ENCODE results near the gene RPTN. TPM values are rescaled to one million over a fixed set of nuclear protein-coding genes. Genes with fewer than 3 reads are reported as not detected.
A peak's percentile ranks its signal among the peaks of the same experiment; 100 is the strongest.

RPTN gene
- total RNA-seq, 1 experiment from 2014 or later, result not detected

- intact Hi-C loops (cut with micrococcal nuclease; ENCODE audit: unreplicated experiment), result no loop called here
- Histone ChIP-seq H3K4me1 (replicated peaks; ENCODE audit: insufficient read depth) (peaks cover 5% of the 10 kb centered on the region; the same call in 1 of the 2 replicates), H3K36me3 (ENCODE audit: low read depth) (no peaks in the 10 kb centered on the region), H3K4me3 (no peak within 1 kb of the TSS), H3F3A (ENCODE audit: insufficient read depth, low read depth) (peaks cover 12% of the 10 kb centered on the region; the same call in 1 of the 2 replicates), H2AFZ (no peak within 1 kb of the TSS), H4K20me1 (ENCODE audit: insufficient read depth) (no peaks in the 10 kb centered on the region), H3K9me3 (ENCODE audit: insufficient read depth, low read depth) (no peaks in the 10 kb centered on the region; the same call in 1 of the 2 replicates), H3K9me2 (ENCODE audit: insufficient read depth) (0 out of 2 replicates have a peak, but pooled peaks cover 4% of the 10 kb centered on the region), H3K27me3 (ENCODE audit: insufficient read depth, low read depth) (peaks cover 41% of the 10 kb centered on the region), H3K4me2 (no peak within 1 kb of the TSS), H3K79me2 (ENCODE audit: low read depth) (no peaks in the 10 kb centered on the region), H3K27ac (no peak within 1 kb of the TSS)
- BruUV-seq (replicated peaks), result no TSS peak
- POLR2A ChIA-PET (ENCODE audit: unreplicated experiment), result no interaction called here
- TF ChIP-seq EZH2 (IDR thresholded peaks at IDR 0.05; ENCODE audit: low read depth) (no peak), CTCF (conservative IDR thresholded peaks at IDR 0.05) (no peak)
- CTCF ChIA-PET, result no interaction called here
- DNase-seq, result no peak
These were observed 43.7 kb downstream of the RPTN start, which contains the start of gene TCHH for GRCh38 chr1:152115344-152115743. Gene TCHH, minus strand, starts transcription at chr1:152115444. Its CDS starts 1,364 bp downstream, at chr1:152114080.

- ChIA-PET POLR2A (ENCODE audit: unreplicated experiment) (no interaction called here), CTCF (no interaction called here)
- intact Hi-C loops (cut with micrococcal nuclease; ENCODE audit: unreplicated experiment), result no loop called here
- H3K36me3 ChIP-seq (ENCODE audit: low read depth), result no peaks in the 10 kb centered on the region
- peaks cover 5% of the 10 kb centered on the region for H3K9me3 ChIP-seq (ENCODE audit: insufficient read depth, low read depth)
- H3K9me2 ChIP-seq (ENCODE audit: insufficient read depth), result 0 out of 2 replicates have a peak, but pooled peaks cover 4% of the 10 kb centered on the region
- H3K4me1 ChIP-seq (replicated peaks; ENCODE audit: insufficient read depth), result peaks cover 15% of the 10 kb centered on the region; the same call in 1 of the 2 replicates
- no peak for TF ChIP-seq EZH2 (IDR thresholded peaks at IDR 0.05; ENCODE audit: low read depth)
- TF ChIP-seq CTCF (conservative IDR thresholded peaks at IDR 0.05), result no peak
- no peaks in the 10 kb centered on the region for H4K20me1 ChIP-seq (ENCODE audit: insufficient read depth)
- peaks cover 55% of the 10 kb centered on the region for H3K27me3 ChIP-seq (ENCODE audit: insufficient read depth, low read depth)
- H3K4me3 ChIP-seq, result no peak overlapping the region
- no peak for DNase-seq
- BruUV-seq (replicated peaks), result no TSS peak
- H2AFZ ChIP-seq, result no peak overlapping the region
- no peak overlapping the region for H3K27ac ChIP-seq
- H3F3A ChIP-seq (ENCODE audit: insufficient read depth, low read depth), result peaks cover 15% of the 10 kb centered on the region; the same call in 1 of the 2 replicates
- H3K4me2 ChIP-seq, result no peak overlapping the region
- H3K79me2 ChIP-seq (ENCODE audit: low read depth), result no peaks in the 10 kb centered on the region
These were observed 46.1 kb downstream of the RPTN start for GRCh38 chr1:152112885-152113432.

- H2AFZ ChIP-seq, result no peak overlapping the region
- H3K27ac ChIP-seq, result no peak overlapping the region
- peak overlapping the region; percentile 100 for H3K4me2 ChIP-seq
- H3K79me2 ChIP-seq (ENCODE audit: low read depth), result no peaks in the 10 kb centered on the region
- H3K9me3 ChIP-seq (ENCODE audit: insufficient read depth, low read depth), result peaks cover 6% of the 10 kb centered on the region
- no peak for TF ChIP-seq CTCF (conservative IDR thresholded peaks at IDR 0.05)
- no peak for TF ChIP-seq EZH2 (IDR thresholded peaks at IDR 0.05; ENCODE audit: low read depth)
- no peak for DNase-seq
- no peaks in the 10 kb centered on the region for H4K20me1 ChIP-seq (ENCODE audit: insufficient read depth)
- ChIA-PET CTCF (no interaction called here), POLR2A (ENCODE audit: unreplicated experiment) (interaction anchor here (0.6 kb wide), 2 partner anchors 268 to 572 kb away, joined by 3 to 4 read pairs; no protein-coding TSS in a partner anchor)
- no TSS peak for BruUV-seq (replicated peaks)
- H3K4me3 ChIP-seq, result peak overlapping the region; percentile 79; the same call in 1 of the 2 replicates
- intact Hi-C loops (cut with micrococcal nuclease; ENCODE audit: unreplicated experiment), result no loop called here
- 0 out of 2 replicates have a peak, but pooled peaks cover 2% of the 10 kb centered on the region for H3K9me2 ChIP-seq (ENCODE audit: insufficient read depth)
- H3K4me1 ChIP-seq (replicated peaks; ENCODE audit: insufficient read depth), result peaks cover 15% of the 10 kb centered on the region; the same call in 1 of the 2 replicates
- peaks cover 55% of the 10 kb centered on the region for H3K27me3 ChIP-seq (ENCODE audit: insufficient read depth, low read depth)
- peaks cover 15% of the 10 kb centered on the region; the same call in 1 of the 2 replicates for H3F3A ChIP-seq (ENCODE audit: insufficient read depth, low read depth)
- no peaks in the 10 kb centered on the region for H3K36me3 ChIP-seq (ENCODE audit: low read depth)
These were observed 46.7 kb downstream of the RPTN start for GRCh38 chr1:152112101-152112884.

Data from PC-9 (cell line).